Measurements from ENCODE around the gene TTF1. TPM values are rescaled to one million over a fixed set of nuclear protein-coding genes. Genes with fewer than 3 reads are reported as not detected.

TTF1 gene
- total RNA-seq, 1 experiment from 2014 or later = 23.8 TPM

DNA sequence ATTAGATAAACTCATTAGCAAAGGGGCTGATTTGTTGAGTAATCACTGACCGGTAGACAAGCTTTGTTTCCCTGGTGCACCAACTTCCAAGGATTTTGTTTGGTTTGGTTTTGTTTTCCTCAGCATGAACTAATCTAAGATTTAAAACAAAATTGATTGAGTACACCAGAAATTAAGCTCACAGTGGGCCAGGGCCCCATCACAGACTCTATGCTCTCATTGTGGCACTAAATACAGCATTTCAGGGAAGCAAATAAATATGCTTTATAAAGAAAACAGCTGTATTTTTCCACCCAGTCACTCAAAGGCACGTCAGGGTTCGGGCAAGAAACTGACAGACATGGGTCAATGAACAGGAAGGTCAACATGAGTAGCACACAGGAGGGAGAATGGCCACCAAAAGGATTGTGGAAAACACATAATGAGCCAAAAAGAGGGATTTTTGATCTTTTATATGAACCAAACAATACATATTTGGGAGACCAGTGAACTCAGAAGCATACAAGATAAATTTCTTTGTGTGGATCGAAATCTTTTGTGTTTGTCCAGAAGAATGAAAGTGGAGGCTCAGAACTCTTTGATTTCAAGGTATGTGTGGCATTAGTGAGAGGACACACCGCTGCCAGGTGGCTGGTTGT is 12.2 kb upstream of the TTF1 start:
- Mint-ChIP-seq H3K36me3 (no peaks in the 10 kb centered on the region), H3K9me3 (no peaks in the 10 kb centered on the region), H3K4me3 (no peak overlapping the region), H3K27ac (no peak overlapping the region), H3K4me1 (peaks cover 26% of the 10 kb centered on the region), H3K27me3 (ENCODE audit: low read depth) (no peaks in the 10 kb centered on the region; the same call in 1 of the 2 replicates)
- POLR2A ChIA-PET = no interaction called here
- ATAC-seq (no peak), DNase-seq (ENCODE audit: low spot score) (no peak)
- CTCF ChIA-PET = interaction anchor here (0.8 to 2.7 kb wide), 2 partner anchors 128 kb away, joined by 3 to 8 read pairs; no protein-coding TSS in a partner anchor
- no peak for TF ChIP-seq CREM (CRISPR knock-in tag; IDR thresholded peaks at IDR 0.05)
- TF ChIP-seq, protein P1, sequence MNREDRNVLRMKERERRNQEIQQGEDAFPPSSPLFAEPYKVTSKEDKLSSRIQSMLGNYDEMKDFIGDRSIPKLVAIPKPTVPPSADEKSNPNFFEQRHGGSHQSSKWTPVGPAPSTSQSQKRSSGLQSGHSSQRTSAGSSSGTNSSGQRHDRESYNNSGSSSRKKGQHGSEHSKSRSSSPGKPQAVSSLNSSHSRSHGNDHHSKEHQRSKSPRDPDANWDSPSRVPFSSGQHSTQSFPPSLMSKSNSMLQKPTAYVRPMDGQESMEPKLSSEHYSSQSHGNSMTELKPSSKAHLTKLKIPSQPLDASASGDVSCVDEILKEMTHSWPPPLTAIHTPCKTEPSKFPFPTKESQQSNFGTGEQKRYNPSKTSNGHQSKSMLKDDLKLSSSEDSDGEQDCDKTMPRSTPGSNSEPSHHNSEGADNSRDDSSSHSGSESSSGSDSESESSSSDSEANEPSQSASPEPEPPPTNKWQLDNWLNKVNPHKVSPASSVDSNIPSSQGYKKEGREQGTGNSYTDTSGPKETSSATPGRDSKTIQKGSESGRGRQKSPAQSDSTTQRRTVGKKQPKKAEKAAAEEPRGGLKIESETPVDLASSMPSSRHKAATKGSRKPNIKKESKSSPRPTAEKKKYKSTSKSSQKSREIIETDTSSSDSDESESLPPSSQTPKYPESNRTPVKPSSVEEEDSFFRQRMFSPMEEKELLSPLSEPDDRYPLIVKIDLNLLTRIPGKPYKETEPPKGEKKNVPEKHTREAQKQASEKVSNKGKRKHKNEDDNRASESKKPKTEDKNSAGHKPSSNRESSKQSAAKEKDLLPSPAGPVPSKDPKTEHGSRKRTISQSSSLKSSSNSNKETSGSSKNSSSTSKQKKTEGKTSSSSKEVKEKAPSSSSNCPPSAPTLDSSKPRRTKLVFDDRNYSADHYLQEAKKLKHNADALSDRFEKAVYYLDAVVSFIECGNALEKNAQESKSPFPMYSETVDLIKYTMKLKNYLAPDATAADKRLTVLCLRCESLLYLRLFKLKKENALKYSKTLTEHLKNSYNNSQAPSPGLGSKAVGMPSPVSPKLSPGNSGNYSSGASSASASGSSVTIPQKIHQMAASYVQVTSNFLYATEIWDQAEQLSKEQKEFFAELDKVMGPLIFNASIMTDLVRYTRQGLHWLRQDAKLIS (CRISPR knock-in tag; IDR thresholded peaks at IDR 0.05; ENCODE audit: borderline replicate concordance) = no peak
- TF ChIP-seq ELF4 (CRISPR knock-in tag; IDR thresholded peaks at IDR 0.05; ENCODE audit: low read depth) = no peak
- TF ChIP-seq, protein P2, sequence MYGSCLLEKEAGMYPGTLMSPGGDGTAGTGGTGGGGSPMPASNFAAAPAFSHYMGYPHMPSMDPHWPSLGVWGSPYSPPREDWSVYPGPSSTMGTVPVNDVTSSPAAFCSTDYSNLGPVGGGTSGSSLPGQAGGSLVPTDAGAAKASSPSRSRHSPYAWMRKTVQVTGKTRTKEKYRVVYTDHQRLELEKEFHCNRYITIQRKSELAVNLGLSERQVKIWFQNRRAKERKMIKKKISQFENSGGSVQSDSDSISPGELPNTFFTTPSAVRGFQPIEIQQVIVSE (CRISPR knock-in tag; IDR thresholded peaks at IDR 0.05; ENCODE audit: borderline replicate concordance) = no peak
- TF ChIP-seq GTF2I (CRISPR knock-in tag; conservative IDR thresholded peaks at IDR 0.05) = no peak
- no peak for TF ChIP-seq OVOL2 (CRISPR knock-in tag; IDR thresholded peaks at IDR 0.05; ENCODE audit: borderline replicate concordance)
- no peak for TF ChIP-seq CREB1 (CRISPR knock-in tag; IDR thresholded peaks at IDR 0.05)
- TF ChIP-seq, protein P3, sequence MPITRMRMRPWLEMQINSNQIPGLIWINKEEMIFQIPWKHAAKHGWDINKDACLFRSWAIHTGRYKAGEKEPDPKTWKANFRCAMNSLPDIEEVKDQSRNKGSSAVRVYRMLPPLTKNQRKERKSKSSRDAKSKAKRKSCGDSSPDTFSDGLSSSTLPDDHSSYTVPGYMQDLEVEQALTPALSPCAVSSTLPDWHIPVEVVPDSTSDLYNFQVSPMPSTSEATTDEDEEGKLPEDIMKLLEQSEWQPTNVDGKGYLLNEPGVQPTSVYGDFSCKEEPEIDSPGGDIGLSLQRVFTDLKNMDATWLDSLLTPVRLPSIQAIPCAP (CRISPR knock-in tag; IDR thresholded peaks at IDR 0.05) = no peak
- TF ChIP-seq, protein P4, sequence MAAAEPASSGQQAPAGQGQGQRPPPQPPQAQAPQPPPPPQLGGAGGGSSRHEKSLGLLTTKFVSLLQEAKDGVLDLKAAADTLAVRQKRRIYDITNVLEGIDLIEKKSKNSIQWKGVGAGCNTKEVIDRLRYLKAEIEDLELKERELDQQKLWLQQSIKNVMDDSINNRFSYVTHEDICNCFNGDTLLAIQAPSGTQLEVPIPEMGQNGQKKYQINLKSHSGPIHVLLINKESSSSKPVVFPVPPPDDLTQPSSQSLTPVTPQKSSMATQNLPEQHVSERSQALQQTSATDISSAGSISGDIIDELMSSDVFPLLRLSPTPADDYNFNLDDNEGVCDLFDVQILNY (CRISPR knock-in tag; IDR thresholded peaks at IDR 0.05) = no peak
- TF ChIP-seq SOX15 (CRISPR knock-in tag; IDR thresholded peaks at IDR 0.05) = no peak

DNA sequence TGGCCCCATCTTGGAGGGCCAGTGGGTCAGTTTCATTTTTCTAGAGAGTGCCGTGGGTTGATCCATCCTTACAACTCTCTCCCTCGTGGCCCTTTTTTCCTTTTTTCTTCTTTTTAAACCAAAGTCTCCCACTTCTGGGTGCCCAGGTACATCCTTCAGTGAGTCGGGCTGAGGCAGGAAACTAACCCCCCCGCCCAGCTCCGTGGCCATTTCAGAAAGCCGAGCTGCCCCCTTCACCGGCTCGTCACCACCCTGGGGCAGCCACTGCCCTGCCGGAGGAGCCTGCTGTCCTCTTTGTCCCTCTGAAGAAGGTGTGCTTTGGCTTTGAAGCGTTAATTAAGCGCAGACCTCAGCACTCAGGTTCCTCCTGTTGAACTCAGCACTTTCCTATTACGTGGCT is 8.5 kb upstream of the TTF1 start:
- Mint-ChIP-seq H3K4me1 (peaks cover 30% of the 10 kb centered on the region), H3K27ac (no peak overlapping the region; the same call in 1 of the 2 replicates), H3K27me3 (ENCODE audit: low read depth) (peaks cover 10% of the 10 kb centered on the region), H3K36me3 (no peaks in the 10 kb centered on the region), H3K9me3 (no peaks in the 10 kb centered on the region), H3K4me3 (peak overlapping the region; percentile 35)
- DNase-seq (ENCODE audit: low spot score) (no peak), ATAC-seq (no peak)
- TF ChIP-seq ZNF671 (CRISPR knock-in tag; IDR thresholded peaks at IDR 0.05) (no peak), NFE2L1 (CRISPR knock-in tag; IDR thresholded peaks at IDR 0.05) (no peak), GABPB1 (CRISPR knock-in tag; IDR thresholded peaks at IDR 0.05) (no peak)
- TF ChIP-seq, protein P2 (CRISPR knock-in tag; IDR thresholded peaks at IDR 0.05; ENCODE audit: borderline replicate concordance) = no peak
- ChIA-PET POLR2A (no interaction called here), CTCF (interaction anchor here (0.8 to 2.1 kb wide), 5 partner anchors 43 to 163 kb away, joined by 3 to 12 read pairs (median 3); no protein-coding TSS in a partner anchor)

DNA sequence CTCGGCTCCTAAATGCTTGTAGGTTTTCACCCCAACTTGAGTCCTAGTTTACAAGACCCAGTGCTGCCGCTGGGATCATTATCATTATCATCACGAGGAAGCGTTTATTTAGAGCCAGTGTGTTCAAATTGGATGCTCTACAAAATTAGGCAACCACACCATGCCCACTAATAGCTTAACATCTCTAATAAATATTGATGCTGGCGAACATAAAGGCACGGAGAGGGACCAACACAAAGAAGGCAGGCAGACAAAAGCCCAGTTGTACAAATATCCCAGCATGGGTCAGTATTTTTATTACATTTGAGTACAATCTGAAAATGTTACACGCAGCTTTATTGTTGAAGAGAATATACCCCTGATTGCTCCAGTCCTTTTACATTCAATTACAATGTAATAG is 8.1 kb upstream of the TTF1 start:
- H3K27me3 Mint-ChIP-seq (ENCODE audit: low read depth) = peaks cover 10% of the 10 kb centered on the region
- ChIA-PET CTCF (interaction anchor here (0.8 to 2.1 kb wide), 11 partner anchors 32 to 164 kb away, joined by 3 to 12 read pairs (median 4); no protein-coding TSS in a partner anchor), POLR2A (interaction anchor here (0.5 to 1.0 kb wide), 3 partner anchors 42 to 386 kb away, joined by 3 to 4 read pairs (median 3); no protein-coding TSS in a partner anchor)
- H3K4me1 Mint-ChIP-seq = peaks cover 30% of the 10 kb centered on the region
- H3K4me3 Mint-ChIP-seq = no peak overlapping the region
- no peaks in the 10 kb centered on the region for H3K9me3 Mint-ChIP-seq
- no peak overlapping the region for H3K27ac Mint-ChIP-seq
- DNase-seq (ENCODE audit: low spot score) (no peak), ATAC-seq (no peak)
- H3K36me3 Mint-ChIP-seq = no peaks in the 10 kb centered on the region
- TF ChIP-seq, protein P5, sequence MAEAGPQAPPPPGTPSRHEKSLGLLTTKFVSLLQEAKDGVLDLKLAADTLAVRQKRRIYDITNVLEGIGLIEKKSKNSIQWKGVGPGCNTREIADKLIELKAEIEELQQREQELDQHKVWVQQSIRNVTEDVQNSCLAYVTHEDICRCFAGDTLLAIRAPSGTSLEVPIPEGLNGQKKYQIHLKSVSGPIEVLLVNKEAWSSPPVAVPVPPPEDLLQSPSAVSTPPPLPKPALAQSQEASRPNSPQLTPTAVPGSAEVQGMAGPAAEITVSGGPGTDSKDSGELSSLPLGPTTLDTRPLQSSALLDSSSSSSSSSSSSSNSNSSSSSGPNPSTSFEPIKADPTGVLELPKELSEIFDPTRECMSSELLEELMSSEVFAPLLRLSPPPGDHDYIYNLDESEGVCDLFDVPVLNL (CRISPR knock-in tag; IDR thresholded peaks at IDR 0.05; ENCODE audit: borderline replicate concordance, low read depth) = no peak
- no peak for TF ChIP-seq TP53 (CRISPR knock-in tag; IDR thresholded peaks at IDR 0.05)
- TF ChIP-seq, protein P6, sequence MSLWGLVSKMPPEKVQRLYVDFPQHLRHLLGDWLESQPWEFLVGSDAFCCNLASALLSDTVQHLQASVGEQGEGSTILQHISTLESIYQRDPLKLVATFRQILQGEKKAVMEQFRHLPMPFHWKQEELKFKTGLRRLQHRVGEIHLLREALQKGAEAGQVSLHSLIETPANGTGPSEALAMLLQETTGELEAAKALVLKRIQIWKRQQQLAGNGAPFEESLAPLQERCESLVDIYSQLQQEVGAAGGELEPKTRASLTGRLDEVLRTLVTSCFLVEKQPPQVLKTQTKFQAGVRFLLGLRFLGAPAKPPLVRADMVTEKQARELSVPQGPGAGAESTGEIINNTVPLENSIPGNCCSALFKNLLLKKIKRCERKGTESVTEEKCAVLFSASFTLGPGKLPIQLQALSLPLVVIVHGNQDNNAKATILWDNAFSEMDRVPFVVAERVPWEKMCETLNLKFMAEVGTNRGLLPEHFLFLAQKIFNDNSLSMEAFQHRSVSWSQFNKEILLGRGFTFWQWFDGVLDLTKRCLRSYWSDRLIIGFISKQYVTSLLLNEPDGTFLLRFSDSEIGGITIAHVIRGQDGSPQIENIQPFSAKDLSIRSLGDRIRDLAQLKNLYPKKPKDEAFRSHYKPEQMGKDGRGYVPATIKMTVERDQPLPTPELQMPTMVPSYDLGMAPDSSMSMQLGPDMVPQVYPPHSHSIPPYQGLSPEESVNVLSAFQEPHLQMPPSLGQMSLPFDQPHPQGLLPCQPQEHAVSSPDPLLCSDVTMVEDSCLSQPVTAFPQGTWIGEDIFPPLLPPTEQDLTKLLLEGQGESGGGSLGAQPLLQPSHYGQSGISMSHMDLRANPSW (CRISPR knock-in tag; conservative IDR thresholded peaks at IDR 0.05; ENCODE audit: low read depth) = no peak
- TF ChIP-seq SMAD3 (CRISPR knock-in tag; IDR thresholded peaks at IDR 0.05; ENCODE audit: borderline replicate concordance) = no peak
- TF ChIP-seq MYBL2 (CRISPR knock-in tag; IDR thresholded peaks at IDR 0.05) = no peak
- TF ChIP-seq SMAD4 (CRISPR knock-in tag; IDR thresholded peaks at IDR 0.05) = no peak
- no peak for TF ChIP-seq GRHL2 (CRISPR knock-in tag; IDR thresholded peaks at IDR 0.05; ENCODE audit: insufficient replicate concordance, severe bottlenecking)

Measured in WTC11 (cell line).